Measurements from ENCODE around the gene PERM1. TPM values are rescaled to one million over a fixed set of nuclear protein-coding genes. Genes with fewer than 3 reads are reported as not detected.

Gene PERM1
- total and polyA plus RNA-seq, 2 experiments from 2014 or later = 0.45 TPM; not detected in 1

GRCh38 chr1:985126-985525, 3.2 kb upstream of the PERM1 start:
- no peak overlapping the region for H3K4me3 ChIP-seq
- no peak overlapping the region for H2AFZ ChIP-seq
- WGBS, 2 experiments (ENCODE audit: low coverage in 1 of 2, low lambda C conversion rate in 2 of 2, missing lambda C conversion rate in 2 of 2) = 57 to 64% methylated on average over 13 of the region's 13 CpGs
- no peak overlapping the region for H3K9ac ChIP-seq
- H3K27ac ChIP-seq = no peak overlapping the region
- no peaks in the 10 kb centered on the region for H3K79me2 ChIP-seq (ENCODE audit: insufficient read depth)
- DNase-seq = no peak
- no peaks in the 10 kb centered on the region for H3K4me1 ChIP-seq (ENCODE audit: insufficient read depth)
- H3K36me3 ChIP-seq (ENCODE audit: low read depth) = no peaks in the 10 kb centered on the region
- in situ Hi-C loops (cut with MboI) = no loop called here
- no peaks in the 10 kb centered on the region for H3K9me3 ChIP-seq (ENCODE audit: low read depth)
- no peaks in the 10 kb centered on the region for H3F3A ChIP-seq (ENCODE audit: insufficient read depth)
- H3K9me2 ChIP-seq (ENCODE audit: insufficient read depth) = no peaks in the 10 kb centered on the region
- peaks cover 14% of the 10 kb centered on the region for H3K27me3 ChIP-seq (replicated peaks; ENCODE audit: insufficient read depth)
- H3K4me2 ChIP-seq (ENCODE audit: unreplicated experiment) = no peak overlapping the region
- H4K20me1 ChIP-seq (ENCODE audit: insufficient read depth) = no peaks in the 10 kb centered on the region
- TF ChIP-seq EZH2phosphoT487 (IDR thresholded peaks at IDR 0.05; ENCODE audit: insufficient read depth, low read depth) (no peak), EZH2 (IDR thresholded peaks at IDR 0.05; ENCODE audit: insufficient read depth, poor library complexity, severe bottlenecking) (no peak)

GRCh38 chr1:984476-984814, 2.6 kb upstream of the PERM1 start:
- H3K4me3 ChIP-seq = peak overlapping the region; percentile 62
- 31 to 35% methylated on average over 12 of the region's 12 CpGs for WGBS, 2 experiments (ENCODE audit: low coverage in 1 of 2, low lambda C conversion rate in 2 of 2, missing lambda C conversion rate in 2 of 2)
- H3K79me2 ChIP-seq (ENCODE audit: insufficient read depth) = no peaks in the 10 kb centered on the region
- no peak overlapping the region for H3K27ac ChIP-seq
- peaks cover 14% of the 10 kb centered on the region for H3K27me3 ChIP-seq (replicated peaks; ENCODE audit: insufficient read depth)
- H2AFZ ChIP-seq = peak overlapping the region; percentile 62; the same call in 1 of the 2 replicates
- H3K9me3 ChIP-seq (ENCODE audit: low read depth) = no peaks in the 10 kb centered on the region
- DNase-seq = no peak
- H3F3A ChIP-seq (ENCODE audit: insufficient read depth) = no peaks in the 10 kb centered on the region
- TF ChIP-seq EZH2 (IDR thresholded peaks at IDR 0.05; ENCODE audit: insufficient read depth, poor library complexity, severe bottlenecking) = no peak
- TF ChIP-seq EZH2phosphoT487 (IDR thresholded peaks at IDR 0.05; ENCODE audit: insufficient read depth, low read depth) = no peak
- H3K4me1 ChIP-seq (ENCODE audit: insufficient read depth) = no peaks in the 10 kb centered on the region
- no peaks in the 10 kb centered on the region for H4K20me1 ChIP-seq (ENCODE audit: insufficient read depth)
- no peaks in the 10 kb centered on the region for H3K36me3 ChIP-seq (ENCODE audit: low read depth)
- H3K4me2 ChIP-seq (ENCODE audit: unreplicated experiment) = peak overlapping the region; percentile 88
- no peak overlapping the region for H3K9ac ChIP-seq
- in situ Hi-C loops (cut with MboI) = no loop called here
- no peaks in the 10 kb centered on the region for H3K9me2 ChIP-seq (ENCODE audit: insufficient read depth)

- H2AFZ ChIP-seq = peak overlapping the region; percentile 62; the same call in 1 of the 2 replicates
These were observed 2.0 kb upstream of the PERM1 start for GRCh38 chr1:983798-984475.

GRCh38 chr1:982765-983436, 1.0 kb upstream of the PERM1 start:
- Histone ChIP-seq H4K20me1 (ENCODE audit: insufficient read depth) (no peaks in the 10 kb centered on the region), H3K36me3 (ENCODE audit: low read depth) (no peaks in the 10 kb centered on the region), H3K27ac (no peak overlapping the region), H3K4me3 (no peak overlapping the region), H3K9me2 (ENCODE audit: insufficient read depth) (no peaks in the 10 kb centered on the region), H3K9ac (no peak overlapping the region), H3K4me2 (ENCODE audit: unreplicated experiment) (no peak overlapping the region), H3K79me2 (ENCODE audit: insufficient read depth) (no peaks in the 10 kb centered on the region), H3K4me1 (ENCODE audit: insufficient read depth) (no peaks in the 10 kb centered on the region), H3K9me3 (ENCODE audit: low read depth) (no peaks in the 10 kb centered on the region), H3F3A (ENCODE audit: insufficient read depth) (no peaks in the 10 kb centered on the region), H2AFZ (no peak overlapping the region), H3K27me3 (replicated peaks; ENCODE audit: insufficient read depth) (peaks cover 14% of the 10 kb centered on the region)
- in situ Hi-C loops (cut with MboI) = no loop called here
- WGBS, 2 experiments (ENCODE audit: low coverage in 1 of 2, low lambda C conversion rate in 2 of 2, missing lambda C conversion rate in 2 of 2) = 66 to 69% methylated on average over 32 to 35 of the region's 43 CpGs
- DNase-seq = no peak
- TF ChIP-seq EZH2phosphoT487 (IDR thresholded peaks at IDR 0.05; ENCODE audit: insufficient read depth, low read depth) (no peak), EZH2 (IDR thresholded peaks at IDR 0.05; ENCODE audit: insufficient read depth, poor library complexity, severe bottlenecking) (no peak)

More at GRCh38 chr1:983798-984475, 2.0 kb upstream of the PERM1 start:
- TF ChIP-seq EZH2 (IDR thresholded peaks at IDR 0.05; ENCODE audit: insufficient read depth, poor library complexity, severe bottlenecking) (no peak), EZH2phosphoT487 (IDR thresholded peaks at IDR 0.05; ENCODE audit: insufficient read depth, low read depth) (no peak)
- H3K27ac ChIP-seq = no peak overlapping the region
- H3K9me2 ChIP-seq (ENCODE audit: insufficient read depth) = no peaks in the 10 kb centered on the region
- WGBS, 2 experiments (ENCODE audit: low coverage in 1 of 2, low lambda C conversion rate in 2 of 2, missing lambda C conversion rate in 2 of 2) = 17 to 20% methylated on average over 21 to 23 of the region's 29 CpGs
- H4K20me1 ChIP-seq (ENCODE audit: insufficient read depth) = no peaks in the 10 kb centered on the region
- no peaks in the 10 kb centered on the region for H3K36me3 ChIP-seq (ENCODE audit: low read depth)
- no peaks in the 10 kb centered on the region for H3F3A ChIP-seq (ENCODE audit: insufficient read depth)
- peak; percentile 49 for DNase-seq
- no peaks in the 10 kb centered on the region for H3K4me1 ChIP-seq (ENCODE audit: insufficient read depth)
- peaks cover 14% of the 10 kb centered on the region for H3K27me3 ChIP-seq (replicated peaks; ENCODE audit: insufficient read depth)
- peak overlapping the region; percentile 88 for H3K4me2 ChIP-seq (ENCODE audit: unreplicated experiment)
- in situ Hi-C loops (cut with MboI) = no loop called here
- no peak overlapping the region for H3K9ac ChIP-seq
- H3K4me3 ChIP-seq = peak overlapping the region; percentile 62
- no peaks in the 10 kb centered on the region for H3K79me2 ChIP-seq (ENCODE audit: insufficient read depth)
- H3K9me3 ChIP-seq (ENCODE audit: low read depth) = no peaks in the 10 kb centered on the region

All from GM23248 (cell line).